GM20431 (cell line): Measurements from ENCODE around the gene MYH9.
"Not testable (repeated sequence)": the region's sequence is repeated elsewhere in the genome, so short reads cannot be mapped to it uniquely, and the experiment has no call there.

Source experiments
- in situ Hi-C: fragments of 300-500 bp; cut with MseI, MboI; formaldehyde crosslinking; loops from one replicate; pipeline ENCODE4 v1.15.0; 2020; ENCODE audit warnings: low sequenced_read_pairs; ENCODE audit not compliant: unreplicated experiment

The MYH9 gene

DNA sequence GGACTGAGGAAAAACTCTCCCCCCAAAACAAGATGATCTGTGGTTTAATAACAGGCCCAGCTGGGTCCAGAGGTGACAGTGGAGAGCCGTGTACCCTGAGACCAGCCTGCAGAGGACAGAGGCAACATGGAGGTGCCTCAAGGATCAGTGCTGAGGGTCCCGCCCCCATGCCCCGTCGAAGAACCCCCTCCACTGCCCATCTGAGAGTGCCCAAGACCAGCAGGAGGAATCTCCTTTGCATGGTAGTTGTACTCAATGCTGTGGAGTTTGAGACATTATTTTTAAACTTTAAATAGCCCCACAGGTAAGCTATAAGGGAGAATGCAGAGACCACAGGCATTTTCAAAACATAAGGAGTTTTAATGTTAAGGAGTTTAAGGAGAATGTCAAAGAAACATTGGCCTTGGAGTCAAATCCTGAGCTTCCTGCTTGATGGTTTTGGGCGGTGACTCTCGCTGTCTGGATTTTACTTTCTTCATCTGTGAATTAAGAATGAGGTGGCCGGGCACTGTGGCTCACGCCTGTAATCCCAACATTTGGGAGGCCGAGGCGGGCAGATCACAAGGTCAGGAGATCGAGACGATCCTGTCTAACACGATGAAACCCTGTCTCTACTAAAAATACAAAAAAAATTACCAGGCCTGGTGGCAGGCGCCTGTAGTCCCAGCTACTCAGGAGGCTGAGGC lies 128.0 kb downstream of the MYH9 start:
- in situ Hi-C loops: no loop called here

DNA sequence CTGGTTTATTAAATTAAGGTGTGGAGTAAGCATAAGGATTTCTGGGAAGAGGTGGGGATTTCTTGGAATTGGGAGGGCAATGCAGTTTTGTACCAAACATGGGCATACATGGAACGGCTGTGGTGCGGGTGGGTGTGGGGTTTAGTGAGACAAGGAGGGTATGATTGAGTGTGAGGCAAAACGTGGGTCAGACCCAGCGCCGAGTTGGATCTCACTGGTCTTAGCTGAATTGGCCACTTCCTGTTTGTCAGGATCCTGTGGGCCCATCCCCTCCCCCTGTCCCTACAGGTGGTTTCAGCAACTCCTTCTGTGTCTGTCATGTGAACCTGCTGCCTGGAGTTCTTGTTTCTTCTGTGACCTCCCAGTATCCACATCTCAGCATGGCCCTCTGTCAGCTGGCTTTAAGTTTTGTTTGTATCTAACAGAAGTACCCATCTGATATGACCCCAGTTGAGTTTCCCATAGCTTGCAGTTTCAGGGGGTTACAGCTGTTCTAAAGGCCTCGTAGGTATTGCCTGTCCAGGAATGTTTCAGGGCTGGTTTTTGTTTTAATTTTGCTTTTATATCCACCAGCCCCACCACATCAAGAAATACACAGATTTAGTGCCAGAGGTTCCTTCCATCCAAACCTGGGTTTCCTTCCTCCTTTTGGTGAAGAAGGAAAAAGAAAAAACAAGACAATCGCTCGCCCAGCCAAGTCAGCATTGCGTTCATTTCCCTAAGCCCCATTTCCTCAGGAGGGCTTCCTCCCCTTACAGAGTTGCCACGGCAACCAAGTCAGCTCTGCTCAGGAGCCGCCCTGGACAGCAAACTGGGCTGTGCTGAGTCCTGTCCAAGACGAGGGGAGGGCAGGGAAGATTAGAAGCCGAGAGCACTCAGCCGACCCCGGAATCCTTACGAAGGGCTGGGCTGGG lies 128.8 kb downstream of the MYH9 start:
- in situ Hi-C loops: no loop called here

DNA sequence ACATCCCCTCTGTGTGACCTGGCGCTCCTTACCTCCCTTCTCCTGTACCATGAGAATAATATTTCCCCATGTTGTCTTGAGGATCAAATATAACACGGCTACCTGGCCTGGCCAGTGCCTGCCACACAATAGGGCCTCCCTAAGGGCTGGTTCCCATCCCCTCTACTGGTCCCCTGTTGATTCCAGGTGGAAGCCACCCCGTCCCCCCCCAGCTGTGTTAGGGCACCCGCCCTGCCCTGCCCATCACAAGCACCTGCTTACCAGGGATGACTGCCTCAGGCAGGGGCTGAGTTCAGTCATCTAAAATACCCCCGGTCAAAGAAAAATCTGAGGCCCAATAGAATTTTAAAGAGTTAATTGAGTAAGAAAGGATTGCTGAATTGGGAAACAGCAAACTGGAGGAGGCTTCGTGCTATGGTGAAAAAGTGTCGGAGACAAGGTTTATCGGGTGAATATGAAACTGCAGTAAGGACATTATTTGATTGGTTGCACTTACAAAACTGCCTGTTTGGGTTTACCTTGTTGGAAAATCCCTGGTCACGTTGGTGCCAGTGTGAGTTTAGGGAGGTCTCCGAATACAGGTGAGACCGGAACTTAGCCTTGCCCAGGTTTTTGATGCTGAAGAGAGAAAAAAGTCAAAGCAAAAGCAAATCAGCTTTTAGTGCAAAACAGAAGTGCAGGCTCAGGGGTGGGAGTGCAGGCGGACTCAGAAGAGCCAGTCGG lies 129.7 kb downstream of the MYH9 start:
- in situ Hi-C loops: no loop called here

DNA sequence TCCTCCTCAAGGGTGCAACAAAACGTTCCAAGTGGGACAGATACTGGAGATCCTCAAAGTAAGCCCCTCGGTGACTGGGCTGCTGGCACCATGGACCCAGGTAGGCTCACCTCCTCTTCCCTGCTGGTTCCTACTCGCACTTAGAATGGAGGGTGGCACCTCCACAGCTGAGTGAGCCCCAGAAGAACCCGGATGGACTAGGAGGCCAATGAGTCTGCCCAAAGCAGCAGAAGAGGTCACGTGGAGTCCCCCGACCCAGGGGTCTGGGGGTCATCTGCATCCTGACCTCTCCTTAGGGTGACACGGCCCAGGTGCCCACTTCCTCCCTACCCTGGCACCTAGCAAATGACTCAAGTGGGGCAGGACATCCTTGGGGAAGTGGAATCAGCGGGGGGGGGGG lies 130.5 kb downstream of the MYH9 start:
- in situ Hi-C loops: no loop called here

DNA sequence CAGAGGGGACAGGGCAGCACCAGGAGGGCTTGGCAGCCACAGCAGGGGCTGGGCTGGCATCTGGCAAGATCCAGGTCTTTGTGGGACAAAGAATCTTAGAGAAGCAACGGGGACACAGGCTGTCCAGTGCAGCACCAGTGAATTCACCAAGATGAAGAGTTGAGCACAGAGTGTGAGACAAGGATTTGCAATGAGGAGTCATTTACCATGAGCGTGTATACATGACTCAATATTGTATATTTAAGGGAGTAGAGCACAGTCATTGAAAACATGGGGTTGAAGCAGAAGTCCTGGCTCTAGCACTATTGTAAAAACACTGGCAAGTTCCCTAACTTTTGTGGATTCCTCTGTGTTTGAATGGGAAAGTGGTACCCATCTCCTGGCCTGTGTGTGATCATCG lies 131.3 kb downstream of the MYH9 start:
- in situ Hi-C loops: no loop called here

DNA sequence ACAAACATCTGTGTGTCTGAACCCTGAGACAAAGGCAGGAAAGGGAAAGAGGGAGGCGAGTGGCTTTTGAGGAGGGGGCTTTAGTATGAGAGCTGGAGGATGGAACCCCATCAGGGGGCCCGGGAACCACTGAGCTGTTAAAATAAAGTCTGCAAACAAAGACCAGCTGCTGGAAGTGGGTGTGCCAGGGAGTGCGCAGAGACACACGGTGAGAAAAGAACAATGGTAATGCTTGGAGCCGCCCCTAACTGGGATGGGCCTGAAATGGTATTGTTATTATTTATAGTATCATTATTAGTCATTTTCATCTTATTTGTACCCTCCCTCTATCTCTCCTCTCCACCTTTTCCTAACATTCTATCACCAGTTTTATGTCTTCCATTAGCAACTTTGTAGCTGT lies 132.2 kb downstream of the MYH9 start:
- in situ Hi-C loops: not testable (repeated sequence)

DNA sequence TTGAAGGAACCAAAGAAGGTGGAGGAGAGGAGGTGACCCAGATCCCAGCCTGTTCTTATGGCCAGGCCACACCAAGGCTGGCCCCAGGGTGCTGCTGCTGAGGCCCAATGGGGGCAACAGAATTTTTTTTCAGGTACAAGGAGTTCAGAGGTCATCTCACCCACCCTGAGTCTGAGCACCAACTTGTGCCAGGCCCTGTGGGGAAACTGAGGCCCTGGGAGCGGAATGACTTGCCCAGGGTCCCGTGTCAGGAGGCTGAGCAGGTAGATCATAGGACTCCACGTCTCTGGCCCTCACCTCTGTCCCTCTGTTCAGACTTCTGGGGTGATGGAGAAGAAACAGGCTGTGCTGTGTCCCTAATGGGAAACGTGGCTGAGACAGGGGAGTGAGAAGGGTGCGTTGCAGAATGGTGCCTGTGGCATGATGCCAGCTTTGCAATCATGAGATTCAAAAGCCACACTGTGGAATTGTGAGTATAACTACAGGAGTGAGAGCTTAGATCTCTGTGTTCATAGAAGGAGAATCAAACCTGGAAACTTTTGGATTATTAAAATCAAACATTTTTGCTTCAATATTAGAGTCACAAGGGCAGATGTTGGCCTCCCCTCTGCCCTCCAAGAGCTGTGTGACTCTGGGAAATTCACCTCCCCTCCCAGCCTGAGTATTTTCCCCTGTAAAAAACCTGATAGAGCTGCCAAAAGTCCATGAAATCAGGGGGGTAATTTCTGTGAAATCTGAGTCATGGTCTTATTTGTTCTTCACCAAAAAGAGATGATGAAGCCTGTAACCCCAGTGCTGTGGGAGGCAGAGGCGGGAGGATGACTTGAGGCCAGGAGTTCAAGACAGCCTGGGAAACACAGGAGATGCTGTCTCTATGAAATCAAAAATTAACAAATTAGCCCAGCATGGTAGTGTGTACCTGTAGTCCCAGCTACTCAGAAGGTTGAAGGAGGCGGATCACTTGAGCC lies 134.0 kb downstream of the MYH9 start:
- in situ Hi-C loops: no loop called here

DNA sequence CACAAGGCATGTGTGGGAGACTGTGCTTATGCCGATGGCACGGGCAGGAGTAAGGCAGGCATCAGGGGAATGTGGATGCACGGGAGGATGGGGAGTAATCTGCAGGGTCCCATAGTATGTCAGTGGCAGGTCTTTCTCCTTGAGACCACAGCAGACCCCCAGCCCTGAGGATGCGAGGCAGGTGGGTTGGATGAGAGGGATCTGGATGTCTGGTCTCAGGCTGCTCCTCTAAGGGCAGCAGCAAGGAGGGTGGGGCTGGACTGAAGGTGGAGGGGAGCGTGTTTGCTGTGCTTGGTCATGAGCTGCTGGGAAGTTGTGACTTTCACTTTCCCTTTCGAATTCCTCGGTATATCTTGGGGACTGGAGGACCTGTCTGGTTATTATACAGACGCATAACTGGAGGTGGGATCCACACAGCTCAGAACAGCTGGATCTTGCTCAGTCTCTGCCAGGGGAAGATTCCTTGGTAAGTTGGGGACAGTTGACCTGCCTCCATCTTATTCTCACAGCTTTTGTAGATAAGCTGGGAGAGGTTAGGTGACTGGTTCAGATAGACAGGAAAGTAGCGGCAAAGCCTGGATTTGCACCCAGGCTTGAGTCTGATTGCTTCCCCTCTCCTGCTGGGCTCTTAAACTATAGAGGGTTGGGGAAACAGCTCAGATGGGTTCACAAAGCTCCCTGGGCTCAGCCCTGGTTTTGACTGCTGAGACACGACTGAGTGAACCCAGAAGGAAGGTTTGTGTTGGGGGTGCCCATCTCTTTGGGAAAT lies 134.8 kb downstream of the MYH9 start, which contains the start of gene APOL1:
APOL1 (plus strand) TSS at position 380 of the 769 bp plus-strand sequence. CDS start 1,823 bp downstream, outside the sequence.
- in situ Hi-C loops: no loop called here

DNA sequence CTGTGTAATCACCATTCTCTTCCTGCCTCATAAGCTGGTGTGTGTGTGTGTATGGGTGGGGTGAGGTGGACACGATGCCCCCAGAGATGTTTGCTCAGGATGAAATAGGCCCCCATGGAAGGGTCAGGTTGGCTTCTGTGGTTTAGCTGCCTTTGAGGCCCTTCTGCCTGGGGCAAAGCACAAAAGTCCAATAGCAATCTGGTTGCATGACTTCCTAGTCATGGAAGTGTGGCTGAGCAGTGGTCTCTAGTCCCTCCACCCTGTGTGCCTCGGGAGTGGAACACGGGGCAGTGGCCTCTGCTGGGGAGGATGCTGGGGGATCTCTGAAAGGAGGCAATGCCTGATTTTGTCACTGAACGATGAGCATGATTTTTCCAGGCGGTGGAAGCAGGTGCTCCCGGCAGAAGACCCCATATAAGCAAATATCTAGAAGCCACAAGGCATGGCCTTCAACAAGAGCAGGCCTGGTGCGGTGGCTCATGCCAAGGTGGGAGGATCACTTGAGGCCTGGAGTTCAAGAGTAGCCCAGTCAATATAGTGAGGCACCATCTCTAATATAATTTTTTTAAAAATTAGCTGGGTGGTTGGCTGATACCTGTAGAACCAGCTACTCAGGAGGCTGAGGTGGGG lies 135.7 kb downstream of the MYH9 start:
- in situ Hi-C loops: not testable (repeated sequence)

DNA sequence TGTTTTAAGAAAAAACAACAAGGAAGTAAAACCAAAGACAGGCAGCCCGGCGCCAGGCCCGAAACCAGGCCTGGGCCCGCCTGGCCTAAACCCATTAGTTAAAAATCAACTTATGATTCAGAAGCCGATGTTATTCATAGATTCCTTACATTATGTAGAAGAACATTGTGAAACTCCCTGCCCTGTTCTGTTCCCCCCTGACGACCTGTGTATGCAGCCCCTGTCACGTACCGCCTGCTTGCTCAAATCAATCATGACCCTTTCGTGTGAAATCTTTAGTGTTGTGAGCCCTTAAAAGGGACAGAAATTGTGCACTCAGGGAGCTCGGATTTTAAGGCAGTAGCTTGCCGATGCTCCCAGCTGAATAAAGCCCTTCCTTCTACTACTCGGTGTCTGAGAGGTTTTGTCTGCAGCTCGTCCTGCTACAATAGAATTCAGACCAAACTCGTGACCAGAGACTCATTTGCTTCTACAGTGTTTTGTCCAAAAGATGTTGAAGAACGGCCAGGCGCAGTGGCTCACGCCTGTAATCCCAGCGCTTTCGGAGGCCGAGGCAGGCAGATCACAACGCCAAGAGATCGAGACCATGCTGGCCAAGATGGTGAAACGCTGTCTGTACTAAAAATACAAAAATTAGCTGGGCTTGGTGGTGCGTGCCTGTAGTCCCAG lies 137.3 kb downstream of the MYH9 start:
- in situ Hi-C loops: not testable (repeated sequence)

DNA sequence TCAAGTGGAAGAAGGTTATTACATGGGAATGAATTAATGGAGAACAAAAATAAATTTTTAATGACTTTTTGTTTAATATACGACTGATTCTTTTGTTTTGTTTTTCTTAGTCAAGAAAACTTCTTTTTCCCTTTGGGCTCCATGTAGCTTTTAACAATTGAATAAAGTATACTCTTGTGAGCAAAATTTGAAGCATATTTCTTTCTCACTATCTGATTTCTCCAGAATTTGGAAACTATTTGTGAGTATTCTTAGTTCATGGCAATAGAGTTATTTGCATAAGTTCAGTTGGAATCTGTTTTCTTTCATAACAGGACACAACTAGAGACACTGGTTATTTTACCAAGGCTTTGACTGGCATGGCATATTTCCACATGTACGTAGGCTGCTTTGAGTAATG lies 138.6 kb downstream of the MYH9 start:
- in situ Hi-C loops: no loop called here

DNA sequence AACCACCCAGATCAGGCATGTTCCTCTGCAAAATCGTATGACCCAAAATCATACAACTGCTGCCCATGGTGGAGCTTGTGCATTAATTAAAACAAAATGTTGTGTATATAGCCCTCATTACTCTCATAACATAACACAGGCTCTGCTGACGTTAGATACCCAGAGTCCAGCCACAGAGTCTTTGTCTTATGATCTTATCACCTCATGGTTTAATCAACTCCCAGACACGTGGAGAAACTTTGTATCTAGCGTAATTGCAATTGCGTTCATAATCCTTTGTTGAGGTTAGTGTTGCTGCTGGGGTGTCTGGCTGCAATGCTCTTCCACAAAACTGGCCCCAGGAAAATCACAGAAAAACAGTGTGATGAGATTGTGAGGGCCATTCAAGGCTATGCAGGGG lies 139.8 kb downstream of the MYH9 start:
- in situ Hi-C loops: no loop called here

DNA sequence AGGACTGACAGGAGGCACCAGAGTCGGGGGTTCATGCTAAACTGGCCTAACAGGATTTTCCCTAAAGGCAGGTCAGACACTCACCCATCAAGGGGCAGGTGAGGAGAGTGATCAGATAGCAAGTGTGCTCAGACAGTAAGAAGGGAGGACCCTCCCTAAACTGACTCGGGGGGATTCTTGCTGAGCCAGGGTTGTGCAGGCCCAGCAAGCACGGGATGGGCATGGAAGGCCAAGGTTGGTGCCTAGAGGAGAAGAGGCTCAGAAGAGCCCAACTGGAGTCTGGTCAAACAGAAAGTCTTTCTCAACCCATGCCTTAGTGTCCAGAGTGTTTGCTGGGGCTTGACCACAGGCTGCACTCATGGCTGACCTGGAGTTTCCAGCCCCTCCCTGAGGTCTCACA lies 141.0 kb downstream of the MYH9 start:
- in situ Hi-C loops: no loop called here

DNA sequence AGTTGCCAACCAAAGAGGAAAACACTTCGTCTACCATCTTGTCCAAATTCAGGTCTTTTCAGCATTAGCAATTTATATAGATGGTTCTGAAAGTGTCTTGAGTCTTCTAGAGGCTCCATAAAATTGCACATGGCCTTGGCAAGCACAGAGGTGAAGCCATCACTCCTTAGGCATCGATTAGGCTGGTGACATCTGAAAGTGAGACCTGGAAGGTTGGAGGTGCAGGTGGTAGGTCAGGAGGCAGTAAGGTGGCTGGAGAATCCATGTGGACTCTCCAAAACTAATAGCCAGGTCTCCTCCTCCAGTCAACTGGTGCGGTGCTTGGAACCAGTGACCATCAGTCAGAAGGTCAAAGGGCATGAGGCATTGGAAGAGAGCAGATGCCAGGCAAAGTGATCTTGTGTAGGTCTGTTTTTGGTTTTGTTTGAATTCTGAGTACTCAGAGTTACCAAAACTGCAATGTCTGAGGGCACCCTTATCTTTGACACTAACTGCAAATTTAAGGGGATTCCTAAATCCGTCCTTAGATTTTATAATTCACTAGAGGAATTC lies 141.9 kb downstream of the MYH9 start:
- in situ Hi-C loops: no loop called here

DNA sequence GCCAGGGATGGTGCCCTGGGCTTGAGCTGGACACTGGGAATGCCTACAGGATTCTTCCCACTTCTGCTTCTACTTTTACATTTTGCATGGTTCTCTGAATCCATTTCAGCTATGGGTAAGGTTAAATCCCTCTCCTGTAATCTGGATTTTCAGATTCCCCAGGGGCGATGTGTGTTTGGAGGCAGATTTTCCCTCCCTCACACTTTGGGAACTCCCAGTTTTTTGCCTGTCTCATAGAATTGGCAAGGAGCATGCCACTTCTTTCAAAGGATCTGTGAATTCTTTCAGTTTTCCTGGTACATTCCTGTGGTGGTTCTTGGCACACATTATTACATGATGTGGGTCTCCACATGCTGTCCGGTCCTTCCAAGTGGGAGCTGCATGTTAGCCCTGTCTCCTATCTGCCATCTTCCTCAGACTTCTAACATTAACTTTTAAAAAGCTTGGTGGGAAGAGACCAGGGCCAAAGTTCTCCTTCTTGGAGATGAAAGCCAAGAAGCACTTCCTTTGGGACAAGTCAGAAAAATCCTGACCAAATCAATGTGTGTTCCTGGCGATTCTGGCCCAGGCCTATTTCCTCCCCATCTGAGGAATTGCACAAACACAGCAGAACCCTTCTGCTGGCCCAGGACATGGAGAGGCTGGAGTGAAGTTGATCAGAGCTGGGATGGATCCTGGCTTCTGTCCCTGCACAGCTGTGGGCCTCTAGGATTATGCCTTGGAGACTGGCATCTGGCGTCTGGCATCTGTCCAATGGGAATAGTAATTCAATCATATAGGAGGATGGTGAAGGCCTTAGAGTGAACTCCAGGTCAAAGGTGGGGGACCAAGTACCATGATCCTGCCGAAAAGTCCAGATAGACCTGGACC lies 143.0 kb downstream of the MYH9 start:
- in situ Hi-C loops: no loop called here

DNA sequence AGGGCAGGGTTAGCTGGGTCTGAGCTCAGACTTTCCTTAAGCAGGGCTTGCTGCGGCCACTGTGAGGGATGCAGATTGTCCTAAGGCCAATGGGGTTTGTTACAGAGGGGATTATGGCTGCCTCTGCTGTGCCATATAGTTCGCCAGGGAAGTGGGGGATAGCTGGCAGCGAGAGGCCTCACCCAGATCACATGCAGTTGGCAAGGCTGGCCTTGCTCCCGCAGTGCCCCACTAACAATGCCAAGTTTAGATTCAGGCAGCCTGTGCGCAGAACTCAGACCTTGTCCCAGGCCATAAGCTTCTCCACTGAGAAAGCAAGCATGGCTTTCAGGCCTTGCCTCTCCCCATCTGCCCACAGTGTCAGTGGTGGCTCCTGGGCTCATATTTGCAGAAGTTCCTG lies 143.8 kb downstream of the MYH9 start:
- in situ Hi-C loops: no loop called here
